Activated CD8-positive, alpha-beta memory T cell treated with anti-CD3 and anti-CD28 coated beads, Interleukin-2, amount 50 U/mL, for 24 hours (primary cell): ENCODE data around the gene ITFG1.
"Not testable (repeated sequence)": the region's sequence is repeated elsewhere in the genome, so short reads cannot be mapped to it uniquely, and the experiment has no call there.

Experiments used
- DNase-seq: peaks from one replicate; pipeline ENCODE4 v3.0.0-alpha.2; 2020; ENCODE audit errors: extremely low read depth

Gene ITFG1

DNA sequence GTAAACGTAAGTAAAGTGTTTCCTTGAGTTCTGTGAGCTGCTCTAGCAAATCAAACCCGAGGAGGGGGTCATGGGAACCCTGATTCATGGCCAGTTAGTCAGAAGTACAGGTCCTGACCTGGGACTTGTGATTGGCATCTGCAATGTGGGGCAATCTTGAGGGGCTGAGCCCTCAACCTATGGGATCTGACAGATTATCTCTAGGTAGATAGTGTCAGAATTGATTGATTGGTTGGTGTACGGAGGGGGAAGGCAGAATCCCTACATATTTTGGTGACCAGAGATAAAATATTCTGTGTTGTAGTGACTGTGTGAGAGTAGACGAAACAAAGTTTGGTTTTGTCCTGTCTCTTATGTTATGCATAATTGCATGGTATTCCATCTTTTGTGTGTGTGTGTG, 216.7 kb downstream of the ITFG1 start:
- DNase-seq: no peak

GRCh38 chr16:47241061-47241460, 219.8 kb downstream of the ITFG1 start:
- no peak for DNase-seq

GRCh38 chr16:47236716-47237115, 224.1 kb downstream of the ITFG1 start:
- no peak for DNase-seq

- DNase-seq: no peak
These were observed 230.6 kb downstream of the ITFG1 start for GRCh38 chr16:47230296-47230695.

GRCh38 chr16:47229053-47230050, 231.5 kb downstream of the ITFG1 start:
- DNase-seq: no peak

DNA sequence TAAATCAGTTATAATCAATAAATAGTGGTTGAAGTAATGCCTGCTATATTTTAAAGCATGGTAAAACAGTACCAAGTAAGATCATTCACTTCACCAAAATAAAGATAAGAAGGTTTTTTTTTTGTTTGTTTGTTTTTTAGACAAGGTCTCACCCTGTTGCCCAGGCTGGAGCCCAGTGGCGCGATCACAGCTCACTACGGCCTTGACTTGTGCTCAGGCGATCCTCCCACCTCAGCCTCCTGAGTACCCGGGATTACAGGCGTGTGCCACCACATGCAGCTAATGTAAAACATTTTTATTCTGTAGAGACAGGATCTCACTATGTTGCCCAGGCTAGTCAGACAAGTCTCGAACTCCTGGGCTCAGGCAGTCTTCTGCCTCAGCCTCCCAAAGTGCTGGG, 232.6 kb downstream of the ITFG1 start:
- no peak for DNase-seq

DNA sequence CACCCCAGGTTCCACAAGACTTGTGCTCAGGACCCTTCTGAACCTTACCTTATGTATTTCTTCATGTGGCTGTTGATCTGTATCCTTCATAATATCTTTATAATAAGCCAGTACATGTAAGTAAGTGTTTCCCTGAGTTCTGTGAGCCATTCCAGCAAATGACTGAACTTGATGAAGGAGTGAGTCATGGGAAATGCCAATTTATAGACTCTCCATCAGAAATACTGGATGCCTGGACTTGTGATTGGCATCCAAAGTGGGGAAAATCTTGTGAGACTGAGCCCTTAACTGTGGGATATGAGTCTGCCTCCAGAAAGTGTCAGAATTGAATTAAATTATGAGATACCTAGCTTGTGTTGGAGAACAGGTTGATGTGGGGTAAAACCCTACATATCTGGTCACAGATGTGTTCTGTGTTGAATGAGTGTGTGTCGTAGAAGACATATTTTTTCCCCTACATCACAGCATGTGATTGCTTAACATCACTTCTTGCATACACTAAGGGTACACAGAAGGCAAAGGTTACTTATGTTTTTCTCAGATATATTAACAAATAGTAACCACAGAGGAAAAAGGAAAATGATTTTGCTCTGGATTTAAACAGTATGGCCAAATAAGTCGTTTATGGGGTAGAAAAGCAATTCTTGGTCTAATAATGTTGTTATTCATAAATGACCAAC, 247.0 kb downstream of the ITFG1 start:
- DNase-seq: no peak

DNA sequence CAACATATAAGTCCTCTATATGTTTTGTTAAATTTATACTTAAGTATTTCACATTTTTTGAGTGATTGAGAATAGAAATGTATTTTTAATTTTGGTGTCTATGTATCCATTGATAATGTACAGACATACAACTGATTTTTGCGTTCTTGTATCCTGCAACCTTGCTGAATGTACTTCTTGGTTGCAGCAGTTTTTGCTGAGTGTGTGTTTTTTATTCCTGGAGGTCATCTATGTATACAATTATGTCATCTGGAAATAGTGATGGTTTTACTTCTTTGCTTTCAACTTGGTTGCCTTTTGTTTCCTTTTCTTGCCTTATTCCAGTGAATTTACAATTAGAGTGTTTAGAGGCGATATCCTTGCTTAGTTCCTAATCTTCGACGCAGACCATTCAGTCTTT, 249.6 kb downstream of the ITFG1 start:
- no peak for DNase-seq

- no peak for DNase-seq
These were observed 255.9 kb downstream of the ITFG1 start for GRCh38 chr16:47204736-47205504.

GRCh38 chr16:47203433-47203832, 257.4 kb downstream of the ITFG1 start:
- DNase-seq: not testable (repeated sequence)

GRCh38 chr16:47198180-47198575, 262.7 kb downstream of the ITFG1 start:
- no peak for DNase-seq

DNA sequence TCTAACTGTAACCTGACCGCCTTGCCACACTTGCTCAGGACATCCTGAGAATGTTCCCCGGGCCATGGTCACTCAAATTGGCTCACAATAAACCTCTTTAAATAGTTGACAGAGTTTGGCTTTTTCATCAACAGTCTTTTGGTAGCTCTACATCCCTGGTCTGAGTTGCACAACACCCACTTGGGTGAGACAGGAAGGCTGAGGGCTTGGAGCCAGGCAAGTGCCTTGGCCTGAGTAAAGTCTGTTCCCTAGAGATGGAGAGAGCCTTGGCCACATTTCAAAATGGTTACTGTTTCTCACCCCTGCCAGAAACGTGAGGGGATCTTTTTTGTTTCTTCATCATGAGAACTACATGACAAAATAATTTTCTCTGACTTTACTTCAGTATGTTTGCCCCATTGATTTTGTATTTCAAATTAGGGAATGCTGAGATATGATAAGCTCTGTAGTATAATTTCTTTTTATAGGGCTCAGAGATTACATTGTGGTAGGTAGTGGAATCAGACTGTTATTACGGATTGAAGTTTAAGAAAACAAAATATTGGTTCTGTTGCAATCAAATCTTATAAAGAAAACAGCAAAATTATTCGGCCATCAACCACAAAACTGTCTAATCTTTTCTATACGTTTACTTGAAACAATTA, 263.2 kb downstream of the ITFG1 start:
- DNase-seq: no peak

DNA sequence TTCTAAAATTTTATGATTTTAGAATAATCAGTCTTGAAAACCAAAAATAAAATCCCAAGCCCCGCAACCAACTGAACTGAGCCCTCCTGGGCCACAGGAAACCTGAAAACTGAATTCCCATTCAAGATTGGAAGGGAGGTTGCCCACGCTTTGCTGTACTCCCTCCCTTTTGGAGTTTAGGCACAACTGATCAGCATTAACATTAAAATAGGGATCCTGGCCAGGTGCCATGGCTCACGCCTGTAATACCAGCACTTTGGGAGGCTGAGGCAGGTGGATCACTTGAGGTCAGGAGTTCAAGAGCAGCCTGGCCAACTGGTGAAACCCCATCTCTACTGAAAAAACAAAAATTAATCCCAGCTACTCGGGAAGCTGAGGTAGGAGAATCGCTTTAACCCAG, 264.4 kb downstream of the ITFG1 start:
- no peak for DNase-seq

GRCh38 chr16:47182318-47182717, 278.5 kb downstream of the ITFG1 start:
- DNase-seq: no peak

GRCh38 chr16:47181066-47181465, 279.8 kb downstream of the ITFG1 start:
- DNase-seq: not testable (repeated sequence)

- no peak for DNase-seq
These were observed 280.8 kb downstream of the ITFG1 start for GRCh38 chr16:47180073-47180472.

- DNase-seq: no peak
These were observed 285.7 kb downstream of the ITFG1 start for GRCh38 chr16:47175152-47175551.

DNA sequence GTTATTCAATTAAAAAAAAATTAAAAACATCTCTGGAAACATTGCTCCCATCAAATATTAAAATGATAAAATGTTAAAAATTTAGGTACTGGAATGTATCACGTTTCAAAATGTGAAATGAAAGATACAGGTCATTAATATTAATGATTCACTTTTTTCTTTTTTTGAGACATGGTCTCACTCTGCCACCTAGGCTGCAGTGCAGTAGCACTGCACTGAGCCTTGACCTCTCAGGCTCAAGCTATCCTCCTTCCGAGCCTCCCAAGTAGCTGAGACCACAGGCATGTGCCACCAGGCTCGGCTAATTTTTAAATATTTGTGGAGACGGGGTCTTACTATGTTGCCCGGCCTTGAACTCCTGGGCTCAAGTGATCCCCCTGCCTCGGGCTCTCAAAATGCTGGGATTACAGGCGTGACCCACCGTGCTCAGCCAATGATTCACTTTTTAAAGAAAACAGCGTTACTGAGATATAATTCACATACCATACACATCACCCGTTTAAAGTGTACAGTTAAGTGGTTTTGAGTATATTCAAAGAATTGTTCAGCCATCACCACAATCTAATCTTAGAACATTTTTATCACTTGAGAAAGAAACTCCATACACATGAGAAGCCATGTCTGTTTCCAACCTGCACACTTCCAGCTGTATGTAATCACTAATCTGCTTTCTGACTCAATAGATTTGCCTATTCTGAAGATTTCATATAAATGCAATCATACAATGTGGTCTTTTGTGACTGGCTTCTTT, 298.0 kb downstream of the ITFG1 start:
- DNase-seq: no peak

DNA sequence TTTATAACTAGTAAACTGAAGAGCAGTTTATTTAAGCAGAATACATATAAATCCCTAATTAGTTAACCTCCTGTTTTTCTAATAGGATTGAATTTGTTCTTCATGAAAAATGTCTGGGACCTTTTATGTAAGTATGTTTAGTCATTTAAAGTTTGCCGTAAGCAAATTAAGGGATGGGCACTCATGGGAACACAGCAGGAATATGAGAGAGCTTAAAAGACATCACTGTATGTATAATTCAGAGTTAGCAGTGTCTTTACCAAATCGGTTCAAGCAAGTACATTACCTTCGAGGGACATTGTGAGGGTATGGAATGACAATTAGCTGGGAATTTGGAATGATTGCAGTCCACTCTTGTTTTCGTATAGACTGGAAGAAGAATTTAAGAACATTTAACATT, 299.4 kb downstream of the ITFG1 start:
- no peak for DNase-seq

GRCh38 chr16:47160422-47160821, 300.4 kb downstream of the ITFG1 start:
- no peak for DNase-seq

- DNase-seq: no peak
These were observed 301.9 kb downstream of the ITFG1 start for GRCh38 chr16:47158992-47159391.
